ENCODE results near the gene PTGFRN.

The PTGFRN gene

GRCh38 chr1:116889380-116889779 lies 20.3 kb upstream of the PTGFRN start:
- no peak for DNase-seq

DNA sequence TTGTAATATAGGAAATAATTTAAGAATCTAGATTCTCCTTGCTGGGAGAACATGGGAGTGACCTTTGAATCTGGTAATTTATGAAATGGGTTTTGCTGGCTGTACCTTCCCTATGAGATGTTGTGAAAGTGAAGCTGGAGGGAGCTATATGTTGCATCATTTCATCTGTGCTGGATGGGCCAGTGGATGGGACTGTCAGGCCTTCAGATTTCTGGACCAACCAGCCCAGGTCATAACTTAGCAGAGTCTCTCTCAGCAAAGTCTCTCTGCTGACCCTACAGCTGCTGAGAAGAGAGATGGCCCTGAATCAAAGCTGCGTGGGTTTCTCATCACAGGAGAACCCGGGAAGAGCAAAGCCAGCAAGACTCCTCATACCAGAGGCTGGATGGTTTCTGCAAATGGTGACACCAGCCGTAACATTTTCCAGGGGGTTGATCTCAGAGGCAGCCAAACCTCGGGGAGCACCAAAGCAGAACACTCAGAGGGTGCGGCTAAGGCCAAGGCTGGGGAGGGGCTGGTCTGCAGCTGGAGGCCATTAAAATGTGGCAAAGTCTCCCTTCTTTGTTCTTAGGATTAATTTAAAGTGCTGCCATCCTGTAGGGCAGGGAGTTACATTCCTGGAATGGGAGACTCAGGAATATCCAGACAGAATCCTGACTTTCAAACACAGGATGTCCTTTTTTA lies 18.2 kb upstream of the PTGFRN start:
- no peak for DNase-seq

DNA sequence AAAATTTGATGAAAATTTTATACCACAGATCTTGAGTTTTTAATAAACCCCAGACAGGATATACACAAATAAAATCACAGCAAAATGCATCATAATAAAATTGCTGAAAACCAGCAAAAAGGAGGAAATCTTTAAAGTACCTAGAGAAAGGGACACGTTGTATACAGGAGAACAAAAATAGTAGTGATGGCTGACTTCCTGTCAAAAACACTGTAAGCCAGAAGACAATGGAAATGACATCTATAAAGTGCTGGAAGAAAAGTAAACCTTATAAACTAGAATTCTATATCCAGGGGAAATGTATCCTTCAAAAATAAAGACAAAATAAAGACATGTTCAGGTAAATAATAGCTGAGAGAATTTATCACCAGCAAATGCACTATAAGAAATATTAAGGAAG lies 14.6 kb upstream of the PTGFRN start:
- DNase-seq, result no peak

- no peak for DNase-seq
These were observed 10.2 kb upstream of the PTGFRN start for GRCh38 chr1:116899529-116899928.

- DNase-seq, result no peak
These were observed 9.0 kb upstream of the PTGFRN start for GRCh38 chr1:116900471-116901365.

GRCh38 chr1:116902027-116902426 lies 7.7 kb upstream of the PTGFRN start:
- DNase-seq, result no peak

- no peak for DNase-seq
These were observed 6.9 kb upstream of the PTGFRN start for GRCh38 chr1:116902723-116903383.

GRCh38 chr1:116904791-116905320 lies 4.9 kb upstream of the PTGFRN start:
- no peak for DNase-seq

DNA sequence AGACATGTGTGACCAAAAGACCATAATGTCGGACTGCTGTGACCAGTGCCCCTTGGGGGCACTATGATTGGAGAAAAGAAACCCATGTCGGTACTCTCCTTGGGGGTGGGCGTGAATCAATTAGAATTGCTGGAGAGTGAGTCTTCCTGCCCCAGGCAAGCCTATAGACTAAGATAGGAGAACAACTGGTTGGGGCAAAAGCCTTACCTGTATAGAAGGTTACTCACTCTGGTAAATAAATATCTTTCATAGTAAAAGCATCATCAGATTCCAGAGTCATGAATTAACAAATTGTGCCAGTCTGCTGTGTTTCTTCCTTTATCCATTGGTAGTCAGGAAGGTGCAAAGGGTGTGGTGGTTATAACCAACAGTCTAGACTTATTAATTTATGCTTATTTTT lies 2.9 kb upstream of the PTGFRN start:
- DNase-seq, result no peak

GRCh38 chr1:116907351-116907750 lies 2.4 kb upstream of the PTGFRN start:
- no peak for DNase-seq

DNA sequence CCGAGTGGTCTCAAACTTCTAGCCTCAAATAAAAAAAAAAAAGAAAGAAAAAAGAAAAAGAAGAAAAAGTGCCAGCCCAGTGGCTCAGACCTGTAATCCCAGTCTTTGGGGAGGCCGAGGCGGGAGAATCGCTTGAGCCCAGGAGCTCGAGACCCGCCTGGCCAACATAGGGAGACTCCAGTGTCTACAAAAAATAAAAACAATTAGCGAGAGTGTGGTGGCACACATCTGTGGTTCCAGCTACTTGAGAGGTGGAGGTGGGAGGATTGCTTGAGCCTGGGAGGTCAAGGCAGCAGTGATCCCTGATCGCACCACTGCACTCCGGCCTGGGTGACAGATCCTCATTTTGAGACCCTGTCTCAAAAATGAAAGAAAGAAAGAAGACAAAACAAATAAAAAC lies 1.4 kb upstream of the PTGFRN start:
- no peak for DNase-seq

- no peak for DNase-seq
These were observed 750 bp upstream of the PTGFRN start for GRCh38 chr1:116908820-116909511.

GRCh38 chr1:116910379-116911187 lies 867 bp downstream of the PTGFRN start:
- no peak for DNase-seq

DNA sequence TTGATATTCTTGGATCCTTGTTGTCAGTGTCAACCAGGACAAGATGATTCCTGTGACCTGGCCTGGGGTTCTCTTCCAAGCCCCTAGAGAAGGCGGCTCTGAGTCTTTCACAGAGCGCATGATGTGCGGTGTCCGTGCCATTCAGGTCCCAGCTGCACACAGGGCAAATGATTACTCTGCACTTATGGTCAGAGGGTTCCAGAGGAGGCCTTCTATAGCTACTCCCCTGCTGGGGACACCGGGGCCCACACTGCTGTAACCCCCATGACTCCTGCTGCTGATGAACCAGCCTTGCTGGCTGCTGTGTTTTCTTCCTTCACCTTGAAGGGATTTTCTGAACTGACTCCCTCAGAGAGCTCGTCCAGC lies 1.5 kb downstream of the PTGFRN start:
- no peak for DNase-seq

DNA sequence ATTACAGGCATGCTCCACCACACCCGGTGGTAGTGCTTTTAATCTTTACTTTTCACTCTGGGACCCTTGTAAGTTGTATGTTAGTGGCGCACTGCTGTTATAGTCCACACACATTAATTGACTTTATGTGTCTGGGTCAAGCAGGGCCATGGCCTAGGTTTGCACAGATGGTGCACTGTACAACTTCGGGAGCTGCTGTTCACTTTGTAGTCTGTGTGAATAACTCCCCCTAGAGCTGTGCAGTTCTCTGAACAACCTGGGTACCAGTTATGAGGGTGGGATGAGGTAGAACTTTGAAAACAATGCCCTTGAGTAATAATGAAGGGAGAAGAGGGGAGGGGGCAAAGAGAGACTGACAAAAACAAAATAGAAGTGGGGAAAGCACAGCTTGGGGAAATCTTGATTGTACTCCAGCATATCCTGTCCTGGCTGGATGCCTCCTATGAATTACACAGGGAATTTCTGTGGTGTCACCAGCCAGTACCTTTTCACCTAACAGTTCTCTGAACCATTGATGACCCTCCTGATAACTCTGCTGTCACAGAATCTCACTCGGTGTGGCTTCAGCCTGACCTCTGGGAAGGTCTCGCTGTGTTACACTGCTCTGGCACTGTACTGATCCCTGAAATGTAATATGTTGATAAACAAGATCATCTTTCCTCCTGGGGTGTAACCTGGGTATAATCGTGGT lies 2.2 kb downstream of the PTGFRN start:
- no peak for DNase-seq

GRCh38 chr1:116912846-116913245 lies 3.1 kb downstream of the PTGFRN start:
- DNase-seq, result no peak

GRCh38 chr1:116913941-116914340 lies 4.2 kb downstream of the PTGFRN start:
- no peak for DNase-seq

GRCh38 chr1:116914667-116915066 lies 5.0 kb downstream of the PTGFRN start:
- no peak for DNase-seq

GRCh38 chr1:116915086-116915661 lies 5.5 kb downstream of the PTGFRN start:
- DNase-seq, result no peak

GRCh38 chr1:116916002-116916401 lies 6.3 kb downstream of the PTGFRN start:
- no peak for DNase-seq

Data from NCI-H187 (cell line).